ENCODE data around the gene UBE2QL1. TPM values are rescaled to one million over a fixed set of nuclear protein-coding genes. Genes with fewer than 3 reads are reported as not detected.

Gene UBE2QL1
- polyA plus RNA-seq, 1 experiment = not detected

- POLR2A ChIA-PET = no interaction called here
- no peak for TF ChIP-seq CTCF (IDR thresholded peaks at IDR 0.05; ENCODE audit: low read depth, low read length)
Observed at GRCh38 chr5:6408627-6409446, 39.8 kb upstream of the UBE2QL1 start.

GRCh38 chr5:6410421-6410820, 38.2 kb upstream of the UBE2QL1 start:
- CTCF ChIA-PET = no interaction called here
- POLR2A ChIA-PET = no interaction called here
- no peak overlapping the region for H3K4me3 ChIP-seq (ENCODE audit: low read depth, low read length)

More at GRCh38 chr5:6408627-6409446, 39.8 kb upstream of the UBE2QL1 start:
- Histone ChIP-seq H3K4me3 (ENCODE audit: low read depth, low read length) (no peak overlapping the region), H3K27ac (ENCODE audit: low read depth, low read length) (no peak overlapping the region), H3K27me3 (ENCODE audit: control insufficient read depth, insufficient read depth, low read length) (peaks cover 3% of the 10 kb centered on the region), H3K9me3 (ENCODE audit: control insufficient read depth, insufficient read depth, low read length) (no peaks in the 10 kb centered on the region)
- CTCF ChIA-PET = no interaction called here
- DNase-seq (ENCODE audit: low read depth, low spot score) = no peak

GRCh38 chr5:6411141-6411540, 37.5 kb upstream of the UBE2QL1 start:
- CTCF ChIA-PET = no interaction called here
- H3K27ac ChIP-seq (ENCODE audit: low read depth, low read length) = no peak overlapping the region
- H3K27me3 ChIP-seq (ENCODE audit: control insufficient read depth, insufficient read depth, low read length) = peaks cover 3% of the 10 kb centered on the region
- no peak overlapping the region for H3K4me3 ChIP-seq (ENCODE audit: low read depth, low read length)
- TF ChIP-seq CTCF (IDR thresholded peaks at IDR 0.05; ENCODE audit: low read depth, low read length) = no peak
- H3K9me3 ChIP-seq (ENCODE audit: control insufficient read depth, insufficient read depth, low read length) = no peaks in the 10 kb centered on the region
- POLR2A ChIA-PET = no interaction called here
- no peak for DNase-seq (ENCODE audit: low read depth, low spot score)

More at GRCh38 chr5:6410421-6410820, 38.2 kb upstream of the UBE2QL1 start:
- DNase-seq (ENCODE audit: low read depth, low spot score) = no peak
- Histone ChIP-seq H3K27me3 (ENCODE audit: control insufficient read depth, insufficient read depth, low read length) (peaks cover 3% of the 10 kb centered on the region), H3K27ac (ENCODE audit: low read depth, low read length) (no peak overlapping the region), H3K9me3 (ENCODE audit: control insufficient read depth, insufficient read depth, low read length) (no peaks in the 10 kb centered on the region)
- no peak for TF ChIP-seq CTCF (IDR thresholded peaks at IDR 0.05; ENCODE audit: low read depth, low read length)

- DNase-seq (ENCODE audit: low read depth, low spot score) = no peak
- Histone ChIP-seq H3K4me3 (ENCODE audit: low read depth, low read length) (no peak overlapping the region), H3K27me3 (ENCODE audit: control insufficient read depth, insufficient read depth, low read length) (peaks cover 3% of the 10 kb centered on the region), H3K9me3 (ENCODE audit: control insufficient read depth, insufficient read depth, low read length) (no peaks in the 10 kb centered on the region), H3K27ac (ENCODE audit: low read depth, low read length) (no peak overlapping the region)
- TF ChIP-seq CTCF (IDR thresholded peaks at IDR 0.05; ENCODE audit: low read depth, low read length) = no peak
- ChIA-PET POLR2A (interaction anchor here (0.6 kb wide), 1 partner anchor 590 kb away, joined by 5 read pairs; no protein-coding TSS in a partner anchor), CTCF (no interaction called here)
Observed at GRCh38 chr5:6412811-6413210, 35.8 kb upstream of the UBE2QL1 start.

GRCh38 chr5:6417657-6418056, 31.0 kb upstream of the UBE2QL1 start:
- H3K9me3 ChIP-seq (ENCODE audit: control insufficient read depth, insufficient read depth, low read length) = no peaks in the 10 kb centered on the region; the same call in 1 of the 2 replicates
- CTCF ChIA-PET = no interaction called here
- peaks cover 3% of the 10 kb centered on the region for H3K27me3 ChIP-seq (ENCODE audit: control insufficient read depth, insufficient read depth, low read length)
- no peak overlapping the region for H3K4me3 ChIP-seq (ENCODE audit: low read depth, low read length)
- POLR2A ChIA-PET = no interaction called here
- TF ChIP-seq CTCF (IDR thresholded peaks at IDR 0.05; ENCODE audit: low read depth, low read length) = no peak
- H3K27ac ChIP-seq (ENCODE audit: low read depth, low read length) = no peak overlapping the region
- no peak for DNase-seq (ENCODE audit: low read depth, low spot score)
